CD4-positive, alpha-beta T cell treated with Interferon gamma for 1 hour (primary cell): Measurements from ENCODE around the gene PPDPF.
"Not testable (repeated sequence)": the region's sequence is repeated elsewhere in the genome, so short reads cannot be mapped to it uniquely, and the experiment has no call there.

Experiments used
- DNase-seq: peaks from one replicate; pipeline ENCODE4 v3.0.0-alpha.2; 2020

PPDPF gene

DNA sequence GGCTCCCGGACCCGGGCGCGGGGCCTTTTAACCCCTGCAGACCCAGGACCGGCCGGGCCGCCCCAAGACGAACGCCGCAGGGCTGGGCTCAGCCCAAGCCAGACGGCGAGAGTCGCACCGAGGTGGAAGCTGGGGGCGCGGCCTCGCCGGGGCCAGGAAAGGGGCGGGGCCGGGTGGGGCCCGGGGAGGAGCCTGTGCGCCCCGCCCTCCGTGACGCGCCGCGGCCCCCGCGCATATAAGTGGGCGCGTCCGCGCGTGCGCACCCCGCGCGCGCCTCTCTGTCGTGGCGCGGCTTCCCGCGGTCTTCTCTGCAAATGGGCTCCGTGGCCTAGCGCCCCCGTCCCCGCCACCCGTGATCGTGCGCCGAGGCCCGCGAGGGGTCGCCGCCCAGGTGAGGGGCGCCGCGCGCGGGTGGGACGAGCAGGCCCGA lies at the start of gene PPDPF:
TSS of gene PPDPF (plus strand) at position 262 of the 430 bp plus-strand sequence. CDS start 544 bp downstream, outside the sequence.
- DNase-seq, result peak; percentile 81

GRCh38 chr20:63471002-63471716 lies 49.4 kb upstream of the PPDPF start:
- no peak for DNase-seq

GRCh38 chr20:63471717-63471980 lies 48.9 kb upstream of the PPDPF start:
- no peak for DNase-seq

- DNase-seq, result no peak
Measured at GRCh38 chr20:63471981-63472831, 48.4 kb upstream of the PPDPF start, which contains the start of gene KCNQ2. Gene KCNQ2, minus strand, starts transcription at chr20:63472655. Its CDS starts 192 bp downstream, at chr20:63472463.

DNA sequence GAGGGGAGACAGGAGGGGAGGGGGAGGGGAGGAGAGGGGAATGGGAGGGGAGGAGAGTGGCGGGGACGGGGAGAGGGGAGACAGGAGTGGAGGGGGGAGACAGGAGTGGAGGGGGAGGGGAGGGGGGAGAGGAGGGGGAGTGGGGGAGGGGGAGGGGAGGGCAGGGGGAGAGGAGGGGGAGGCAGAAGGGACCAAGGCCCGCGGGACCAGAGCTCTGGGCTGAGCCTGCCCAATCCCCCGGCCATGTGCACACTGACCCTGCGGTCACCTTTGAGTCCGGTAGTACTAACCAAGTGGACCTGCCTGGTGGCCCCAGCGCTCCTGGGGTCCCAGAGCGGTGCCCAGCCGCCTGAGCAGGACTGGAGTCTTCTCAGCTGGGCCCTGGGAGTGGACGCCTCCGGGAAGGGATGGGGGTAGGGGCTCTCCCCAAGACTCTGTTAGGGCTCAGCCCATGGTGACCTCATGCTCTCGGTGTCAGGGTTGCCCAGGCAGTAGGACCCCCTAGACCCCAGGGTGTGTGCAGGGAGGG lies 47.6 kb upstream of the PPDPF start:
- no peak for DNase-seq

DNA sequence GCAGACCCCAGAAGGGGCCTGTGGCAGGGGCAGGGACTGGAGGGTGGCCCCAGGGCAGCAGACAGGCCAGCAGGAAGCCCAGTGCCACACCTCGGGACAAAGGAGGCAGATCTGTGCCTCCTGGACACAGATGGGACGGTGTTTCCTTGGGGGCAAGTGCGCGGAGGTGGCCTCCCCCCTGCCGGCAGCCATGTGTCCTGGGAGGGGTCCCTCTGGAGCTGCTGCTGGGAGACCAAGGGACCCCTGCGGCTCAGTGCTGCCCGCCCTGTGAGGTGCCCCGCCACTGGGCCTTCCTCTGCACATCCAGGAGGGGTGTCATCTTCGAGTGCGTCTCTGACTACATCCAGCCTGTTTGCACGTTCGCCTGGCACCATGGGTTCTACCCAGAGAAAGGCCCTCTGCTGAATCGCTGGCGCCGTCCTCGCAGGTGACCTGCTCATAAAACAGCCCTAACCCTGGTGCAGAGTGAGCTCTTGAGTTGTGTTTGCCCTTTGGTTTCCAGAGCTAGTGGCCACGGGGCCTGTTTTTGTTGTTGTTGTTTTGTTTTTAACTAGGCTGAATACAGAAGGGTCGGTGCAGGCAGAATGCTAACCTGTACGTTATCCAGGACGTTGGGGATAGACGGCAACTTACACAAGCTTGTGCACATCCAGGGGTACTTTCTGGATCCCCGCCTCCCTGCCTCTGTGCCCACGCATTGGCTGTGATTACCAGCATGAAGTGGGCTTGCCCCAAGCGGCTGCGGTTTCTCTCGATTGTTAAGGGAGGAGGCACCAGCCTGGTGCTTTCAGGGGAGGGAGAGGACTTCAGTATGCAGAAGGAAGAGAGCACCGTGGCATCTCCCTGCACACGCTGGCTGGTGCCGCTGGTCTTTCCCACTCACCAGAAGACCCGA lies 46.8 kb upstream of the PPDPF start:
- no peak for DNase-seq

GRCh38 chr20:63475209-63475608 lies 45.4 kb upstream of the PPDPF start:
- DNase-seq, result no peak

GRCh38 chr20:63477061-63477616 lies 43.4 kb upstream of the PPDPF start:
- no peak for DNase-seq

DNA sequence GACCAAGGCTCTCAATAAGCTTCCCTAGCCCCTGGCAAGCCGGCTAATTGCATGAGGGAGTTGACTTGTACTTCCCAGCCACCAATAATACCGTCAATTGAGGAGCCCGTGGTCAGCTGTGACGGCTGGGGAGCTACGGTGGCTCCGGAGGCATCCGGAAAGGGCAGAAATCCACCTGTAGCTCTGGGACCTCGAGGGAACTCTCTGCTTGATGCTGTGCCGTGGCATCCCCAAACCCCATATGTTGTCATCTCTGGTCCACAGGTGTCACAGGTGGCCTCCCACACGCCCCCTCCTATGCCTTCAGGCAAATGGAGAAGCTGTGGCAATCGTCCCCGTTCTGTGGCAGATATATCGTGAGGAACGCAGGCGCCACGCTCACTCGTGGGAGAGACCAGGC lies 42.6 kb upstream of the PPDPF start:
- DNase-seq, result no peak

GRCh38 chr20:63478346-63479302 lies 41.9 kb upstream of the PPDPF start:
- no peak for DNase-seq

DNA sequence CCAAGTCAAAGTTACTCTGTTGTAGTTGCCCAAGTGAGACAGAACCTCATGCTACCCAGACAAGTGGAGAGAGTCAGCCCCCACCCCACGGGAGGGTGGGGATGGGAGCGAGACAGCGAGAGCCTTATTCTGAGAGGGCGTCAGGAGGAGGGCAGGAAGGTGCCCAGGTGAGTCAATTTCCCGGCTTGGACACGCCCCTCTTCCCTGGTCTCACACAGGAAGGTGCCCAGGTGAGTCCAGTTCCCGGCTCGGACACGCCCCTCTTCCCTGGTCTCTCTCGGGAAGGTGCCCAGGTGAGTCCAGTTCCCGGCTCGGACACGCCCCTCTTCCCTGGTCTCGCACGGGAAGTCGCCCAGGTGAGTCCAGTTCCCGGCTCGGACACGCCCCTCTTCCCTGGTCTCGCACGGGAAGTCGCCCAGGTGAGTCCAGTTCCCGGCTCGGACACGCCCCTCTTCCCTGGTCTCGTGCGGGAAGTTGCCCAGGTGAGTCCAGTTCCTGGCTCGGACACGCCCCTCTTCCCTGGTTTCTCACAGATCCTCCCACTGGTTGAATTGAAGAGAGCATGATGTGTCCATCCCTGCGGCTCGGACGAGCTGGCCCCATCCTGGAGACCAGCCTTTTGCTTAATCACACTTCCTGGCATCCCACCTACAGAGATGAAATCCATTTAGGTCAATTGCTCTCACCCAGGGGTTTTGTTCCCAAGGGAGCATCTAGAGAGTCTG lies 40.7 kb upstream of the PPDPF start:
- DNase-seq, result not testable (repeated sequence)

GRCh38 chr20:63481503-63481902 lies 39.1 kb upstream of the PPDPF start:
- DNase-seq, result no peak

DNA sequence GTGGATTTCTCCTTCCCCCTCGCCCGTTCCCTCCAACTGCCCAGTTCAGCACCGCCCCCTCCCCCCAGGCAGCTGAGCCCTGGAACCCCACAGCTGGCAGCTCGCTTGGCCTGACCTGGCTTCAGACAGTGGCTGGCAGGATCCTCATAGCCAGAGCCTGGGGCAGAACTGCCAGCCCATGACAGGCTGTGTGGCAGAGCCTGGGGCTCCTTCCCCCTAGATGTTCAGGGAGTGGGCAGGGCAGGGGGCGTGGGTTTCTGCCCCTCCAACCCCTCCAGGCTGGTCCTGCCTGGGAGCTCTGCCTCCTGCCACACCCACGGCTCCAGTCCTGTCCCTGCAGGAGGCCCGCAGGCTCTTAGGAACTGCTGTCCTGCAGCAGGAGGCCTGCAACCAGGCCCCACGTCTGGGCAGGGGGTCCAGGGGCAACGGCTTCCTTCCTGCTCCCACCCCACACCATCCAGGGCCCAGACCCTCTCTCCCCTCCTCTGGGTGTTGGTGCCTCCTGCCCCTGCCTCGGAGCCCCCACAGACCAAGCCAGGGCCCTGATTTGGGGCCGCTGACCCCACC lies 38.5 kb upstream of the PPDPF start:
- DNase-seq, result no peak

DNA sequence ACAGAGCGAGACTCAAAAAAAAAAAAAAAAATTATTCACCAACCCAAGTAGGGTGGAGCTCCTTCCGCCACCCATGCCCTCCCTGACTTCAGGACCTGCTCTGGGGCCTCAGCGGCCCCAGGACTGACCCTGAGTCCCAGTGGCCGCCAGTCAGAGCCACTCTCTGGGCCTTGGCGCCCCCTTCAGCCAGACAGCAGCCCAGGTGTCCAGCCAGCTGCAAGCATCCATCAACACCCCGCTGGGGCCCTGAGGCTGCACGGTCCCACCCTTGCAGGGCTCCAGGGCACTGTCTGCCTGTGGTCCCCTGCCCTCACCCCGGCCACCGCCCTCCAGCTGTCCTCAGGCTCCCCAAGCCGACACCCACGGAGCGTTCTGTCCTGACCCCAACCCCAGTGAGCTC lies 36.7 kb upstream of the PPDPF start:
- DNase-seq, result no peak

- DNase-seq, result no peak
Measured at GRCh38 chr20:63484236-63484635, 36.3 kb upstream of the PPDPF start.

- DNase-seq, result no peak
Measured at GRCh38 chr20:63484651-63485403, 35.7 kb upstream of the PPDPF start.

GRCh38 chr20:63486300-63486855 lies 34.2 kb upstream of the PPDPF start:
- no peak for DNase-seq

- no peak for DNase-seq
Measured at GRCh38 chr20:63487116-63487764, 33.3 kb upstream of the PPDPF start.

- DNase-seq, result no peak
Measured at GRCh38 chr20:63487781-63488241, 32.8 kb upstream of the PPDPF start.
